Measurements from ENCODE around the gene PMS1. TPM values are rescaled to one million over a fixed set of nuclear protein-coding genes. Genes with fewer than 3 reads are reported as not detected.

PMS1 gene
- total and polyA plus RNA-seq, 7 donors: 4.6 to 20.3 (median 10.2) TPM

DNA sequence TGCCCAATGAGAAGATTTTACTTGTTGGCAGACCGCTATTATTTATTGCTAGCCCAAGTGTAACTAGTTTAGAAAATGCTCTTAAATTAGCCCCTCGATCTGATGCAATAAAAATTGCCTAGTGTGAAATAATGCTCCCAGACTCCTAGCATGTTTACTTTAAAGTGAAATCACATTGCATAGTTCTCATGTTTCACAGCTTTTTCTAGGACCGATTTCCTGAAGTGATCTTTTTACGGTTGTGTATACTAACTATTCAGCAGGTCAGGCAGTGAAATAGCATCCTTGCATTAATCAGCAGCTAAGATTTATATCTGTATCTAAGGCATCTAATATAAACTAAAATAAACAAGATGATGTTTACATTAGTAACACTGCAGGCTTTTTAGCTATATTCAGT, 52.4 kb downstream of the PMS1 start:
- intact Hi-C loops (cut with DNase I): loop anchor here in 1 of 2 donors (5.0 kb wide), 1 partner anchor 1846 kb away; no protein-coding TSS in a partner anchor
- H3K4me3 ChIP-seq: peak overlapping the region; percentile 21
- ATAC-seq (peak in 3 of 4 donors; percentile 75 to 88 (median 83)), DNase-seq (no peak)
- H3K36me3 ChIP-seq (ENCODE audit: insufficient read depth in 1 of 2, low read depth in 1 of 2): no peaks in the 10 kb centered on the region
- 11 to 30% (median 22%) methylated on average over 4 of the region's 4 CpGs for WGBS, 3 donors
- H3K9me3 ChIP-seq: no peaks in the 10 kb centered on the region
- no peaks in the 10 kb centered on the region for H3K27me3 ChIP-seq (ENCODE audit: insufficient read depth in 3 of 3, low read length in 2 of 3)
- TF ChIP-seq, protein P1, sequence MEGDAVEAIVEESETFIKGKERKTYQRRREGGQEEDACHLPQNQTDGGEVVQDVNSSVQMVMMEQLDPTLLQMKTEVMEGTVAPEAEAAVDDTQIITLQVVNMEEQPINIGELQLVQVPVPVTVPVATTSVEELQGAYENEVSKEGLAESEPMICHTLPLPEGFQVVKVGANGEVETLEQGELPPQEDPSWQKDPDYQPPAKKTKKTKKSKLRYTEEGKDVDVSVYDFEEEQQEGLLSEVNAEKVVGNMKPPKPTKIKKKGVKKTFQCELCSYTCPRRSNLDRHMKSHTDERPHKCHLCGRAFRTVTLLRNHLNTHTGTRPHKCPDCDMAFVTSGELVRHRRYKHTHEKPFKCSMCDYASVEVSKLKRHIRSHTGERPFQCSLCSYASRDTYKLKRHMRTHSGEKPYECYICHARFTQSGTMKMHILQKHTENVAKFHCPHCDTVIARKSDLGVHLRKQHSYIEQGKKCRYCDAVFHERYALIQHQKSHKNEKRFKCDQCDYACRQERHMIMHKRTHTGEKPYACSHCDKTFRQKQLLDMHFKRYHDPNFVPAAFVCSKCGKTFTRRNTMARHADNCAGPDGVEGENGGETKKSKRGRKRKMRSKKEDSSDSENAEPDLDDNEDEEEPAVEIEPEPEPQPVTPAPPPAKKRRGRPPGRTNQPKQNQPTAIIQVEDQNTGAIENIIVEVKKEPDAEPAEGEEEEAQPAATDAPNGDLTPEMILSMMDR (IDR thresholded peaks at IDR 0.05): no peak
- H3K27ac ChIP-seq: peak overlapping the region; percentile 77
- H3K4me1 ChIP-seq: peaks cover 28% of the 10 kb centered on the region

DNA sequence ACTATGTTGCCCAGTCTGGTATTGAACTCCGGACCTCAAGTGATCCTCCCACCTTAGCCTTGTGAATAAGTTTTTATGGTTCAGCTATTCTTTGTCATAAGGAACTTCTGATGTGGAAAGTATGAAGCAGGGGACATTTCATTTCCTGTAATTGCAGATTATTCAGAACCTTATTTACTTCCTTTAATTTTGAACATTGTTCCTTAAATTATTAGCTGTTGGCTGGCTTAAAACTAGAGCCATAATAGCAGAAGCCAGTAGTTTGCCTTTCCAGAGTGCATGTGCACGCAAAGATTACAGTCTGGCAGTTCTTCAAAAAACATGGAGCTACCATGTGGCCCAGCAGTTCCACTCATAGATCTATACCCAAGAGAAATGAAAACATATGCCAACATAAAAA, 53.1 kb downstream of the PMS1 start:
- Histone ChIP-seq H3K36me3 (ENCODE audit: insufficient read depth in 1 of 2, low read depth in 1 of 2) (no peaks in the 10 kb centered on the region), H3K9me3 (no peaks in the 10 kb centered on the region), H3K27ac (peak overlapping the region; percentile 77), H3K4me1 (peaks cover 28% of the 10 kb centered on the region), H3K4me3 (no peak overlapping the region), H3K27me3 (ENCODE audit: insufficient read depth in 3 of 3, low read length in 2 of 3) (no peaks in the 10 kb centered on the region)
- ATAC-seq: no peak
- 71 to 82% (median 77%) methylated on average over 2 of the region's 2 CpGs for WGBS, 3 donors
- no peak for DNase-seq
- TF ChIP-seq, protein P1 (IDR thresholded peaks at IDR 0.05): no peak
- intact Hi-C loops (cut with DNase I): loop anchor here in 1 of 2 donors (5.0 kb wide), 1 partner anchor 1845 kb away; no protein-coding TSS in a partner anchor

DNA sequence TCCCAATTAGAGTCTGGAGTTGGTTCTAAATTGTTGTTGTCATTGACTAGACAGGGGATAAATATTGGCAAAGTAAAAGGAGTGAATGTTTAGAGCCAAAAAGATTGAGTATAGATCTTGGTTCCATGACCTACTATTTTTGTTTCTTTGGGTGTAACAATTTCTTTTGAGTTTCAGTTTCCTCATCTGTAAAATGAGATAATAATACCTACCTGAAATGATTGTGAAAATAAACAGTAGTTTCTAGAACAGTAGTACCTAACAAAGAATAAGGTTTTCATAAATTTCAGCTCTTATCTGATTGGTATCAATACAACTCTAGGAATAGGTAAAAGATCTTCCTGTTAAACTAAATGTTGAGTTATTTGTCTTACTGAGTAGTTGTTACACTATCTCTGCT, 56.8 kb downstream of the PMS1 start:
- DNase-seq (no peak), ATAC-seq (no peak)
- Histone ChIP-seq H3K4me3 (no peak overlapping the region), H3K36me3 (ENCODE audit: insufficient read depth in 1 of 2, low read depth in 1 of 2) (peaks cover 0 to 4% of the 10 kb centered on the region in 2 donors), H3K27ac (no peak overlapping the region), H3K27me3 (ENCODE audit: insufficient read depth in 3 of 3, low read length in 2 of 3) (no peaks in the 10 kb centered on the region), H3K4me1 (peaks cover 11% of the 10 kb centered on the region), H3K9me3 (no peaks in the 10 kb centered on the region)
- TF ChIP-seq, protein P1 (IDR thresholded peaks at IDR 0.05): no peak
- intact Hi-C loops (cut with DNase I): no loop called here

DNA sequence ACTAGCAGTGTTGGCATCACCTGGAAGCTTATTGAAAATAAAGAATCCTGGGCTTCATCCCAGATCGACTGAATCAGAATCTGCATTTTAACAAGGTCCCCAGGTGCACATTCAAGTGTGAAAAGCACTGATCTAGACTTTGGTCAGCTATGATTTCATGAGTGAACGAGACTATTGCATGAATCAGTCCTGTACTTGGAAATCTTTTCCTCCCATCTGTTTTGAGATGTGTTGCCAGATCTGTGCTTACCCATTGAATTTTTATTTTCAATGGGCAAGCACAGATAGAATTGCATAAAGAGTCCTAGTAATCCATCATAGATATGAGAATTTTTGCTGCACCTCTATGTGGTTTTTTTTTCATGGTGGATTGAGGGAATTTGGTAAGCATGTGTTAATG, 64.0 kb downstream of the PMS1 start:
- intact Hi-C loops (cut with DNase I): no loop called here
- WGBS, 3 donors: 31 to 67% (median 44%) methylated on average over 2 of the region's 2 CpGs
- peak in 1 of 4 donors; percentile 42 for ATAC-seq
- DNase-seq: no peak
- Histone ChIP-seq H3K27ac (no peak overlapping the region), H3K36me3 (ENCODE audit: insufficient read depth in 1 of 2, low read depth in 1 of 2) (peaks cover 0 to 8% of the 10 kb centered on the region in 2 donors), H3K4me1 (peaks cover 19% of the 10 kb centered on the region), H3K27me3 (ENCODE audit: insufficient read depth in 3 of 3, low read length in 2 of 3) (no peaks in the 10 kb centered on the region), H3K4me3 (no peak overlapping the region), H3K9me3 (no peaks in the 10 kb centered on the region)
- TF ChIP-seq, protein P1 (IDR thresholded peaks at IDR 0.05): no peak

DNA sequence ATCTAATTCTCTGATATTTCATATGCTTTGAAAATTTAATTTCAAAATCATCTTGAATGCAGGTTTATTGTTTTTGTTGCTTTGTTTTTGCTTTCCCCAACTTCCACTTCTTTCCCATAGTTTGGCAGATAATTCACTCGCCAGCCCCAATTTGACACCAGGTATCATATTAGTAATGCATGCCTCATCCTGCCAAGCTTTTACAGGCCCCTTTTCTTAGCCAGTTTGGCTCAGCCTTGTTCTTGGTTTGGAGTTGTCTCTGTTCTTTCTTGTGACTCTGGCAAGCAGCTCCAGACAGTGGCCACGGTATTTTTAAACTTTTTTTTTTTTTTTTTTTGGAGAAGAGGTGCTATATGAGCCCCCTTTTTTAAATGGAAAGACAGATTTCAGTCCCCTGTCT, 65.3 kb downstream of the PMS1 start:
- no peak overlapping the region for H3K27ac ChIP-seq
- H3K9me3 ChIP-seq: no peaks in the 10 kb centered on the region
- H3K27me3 ChIP-seq (ENCODE audit: insufficient read depth in 3 of 3, low read length in 2 of 3): no peaks in the 10 kb centered on the region
- intact Hi-C loops (cut with DNase I): no loop called here
- ATAC-seq: no peak
- H3K36me3 ChIP-seq (ENCODE audit: insufficient read depth in 1 of 2, low read depth in 1 of 2): peaks cover 0 to 13% of the 10 kb centered on the region in 2 donors
- 21 to 35% (median 29%) methylated on average over 2 of the region's 2 CpGs for WGBS, 3 donors
- TF ChIP-seq, protein P1 (IDR thresholded peaks at IDR 0.05): no peak
- no peak overlapping the region for H3K4me3 ChIP-seq
- DNase-seq: no peak
- H3K4me1 ChIP-seq: peaks cover 19% of the 10 kb centered on the region
